ENCODE measurements around the gene PALLD.

The PALLD gene

DNA sequence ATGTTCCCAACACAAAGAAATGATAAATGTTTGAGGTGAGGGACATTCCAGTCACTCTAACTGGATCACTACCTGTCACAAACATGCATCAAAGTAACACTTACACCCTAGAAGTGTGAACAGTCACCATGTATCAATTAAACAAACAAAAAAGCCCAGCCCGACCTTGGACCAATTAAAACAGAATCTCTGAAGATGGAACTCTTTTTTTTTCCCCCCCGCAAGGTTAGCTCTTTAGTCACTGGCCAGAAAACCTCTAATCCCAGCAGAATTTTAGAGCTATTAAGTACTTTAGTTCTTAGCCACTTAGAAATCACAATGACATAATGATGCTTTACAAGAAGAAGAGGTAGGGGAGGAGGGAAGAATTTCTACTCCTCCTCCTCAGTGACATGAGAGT, 154.5 kb downstream of the PALLD start:
- no peak for DNase-seq

DNA sequence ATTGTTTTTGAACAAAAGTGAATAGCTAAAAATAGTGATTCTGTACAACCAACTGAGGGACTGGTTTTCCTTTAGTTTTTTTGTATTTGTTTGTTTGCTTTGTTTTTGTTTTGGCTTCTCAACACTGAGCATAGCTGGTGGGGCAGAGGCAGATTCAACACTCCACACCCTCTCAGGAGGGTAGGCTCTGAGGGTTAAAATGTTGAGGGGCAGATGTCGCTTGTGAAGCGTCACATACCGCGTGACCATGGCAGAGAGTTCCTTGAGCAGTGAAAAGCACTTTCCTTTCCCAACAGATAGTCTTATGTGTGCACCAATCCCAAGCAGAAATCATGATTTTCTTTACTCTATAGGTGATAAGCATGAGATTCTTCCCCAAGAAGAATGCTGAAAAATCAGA, 155.0 kb downstream of the PALLD start:
- DNase-seq: no peak

- DNase-seq: no peak
These were observed 155.9 kb downstream of the PALLD start for GRCh38 chr4:168652755-168653154.

DNA sequence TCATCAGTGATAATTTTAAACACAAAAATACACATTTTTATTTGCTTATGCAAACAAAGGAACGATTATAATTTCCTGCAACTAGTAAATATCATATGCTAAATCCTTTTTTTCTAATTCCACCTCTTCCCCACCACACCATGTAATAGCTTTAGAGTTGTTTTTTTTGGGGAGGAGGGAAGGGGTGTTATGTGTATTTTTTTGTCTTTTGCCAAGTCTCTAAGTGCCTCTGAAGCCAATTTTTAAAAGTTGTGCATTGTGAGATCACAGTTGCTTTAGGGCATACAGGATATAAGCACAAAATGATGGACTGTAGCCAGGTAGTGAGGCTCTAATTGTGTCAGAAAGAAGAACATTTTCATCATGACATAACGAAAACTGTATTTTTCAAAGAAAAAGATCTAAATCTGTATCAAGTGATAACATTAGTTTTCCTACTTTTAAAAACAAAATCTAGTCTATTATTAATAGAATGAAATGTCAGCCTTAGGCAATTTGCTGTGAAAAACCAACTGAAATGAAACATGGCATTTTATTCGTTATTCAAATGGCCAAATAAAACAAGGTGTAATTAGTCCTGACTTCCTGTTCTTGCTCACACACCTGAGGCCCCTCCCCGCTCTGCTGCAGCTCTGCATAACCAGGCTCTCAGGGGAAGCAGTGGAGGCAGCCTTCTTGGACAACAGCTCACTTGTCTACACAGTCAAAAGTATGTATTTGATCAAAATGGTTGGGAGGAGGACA, 157.4 kb downstream of the PALLD start:
- DNase-seq: no peak

GRCh38 chr4:168654848-168655174, 158.0 kb downstream of the PALLD start:
- DNase-seq: no peak

GRCh38 chr4:168655182-168655581, 158.3 kb downstream of the PALLD start:
- no peak for DNase-seq

GRCh38 chr4:168656055-168656660, 159.3 kb downstream of the PALLD start:
- DNase-seq: no peak

DNA sequence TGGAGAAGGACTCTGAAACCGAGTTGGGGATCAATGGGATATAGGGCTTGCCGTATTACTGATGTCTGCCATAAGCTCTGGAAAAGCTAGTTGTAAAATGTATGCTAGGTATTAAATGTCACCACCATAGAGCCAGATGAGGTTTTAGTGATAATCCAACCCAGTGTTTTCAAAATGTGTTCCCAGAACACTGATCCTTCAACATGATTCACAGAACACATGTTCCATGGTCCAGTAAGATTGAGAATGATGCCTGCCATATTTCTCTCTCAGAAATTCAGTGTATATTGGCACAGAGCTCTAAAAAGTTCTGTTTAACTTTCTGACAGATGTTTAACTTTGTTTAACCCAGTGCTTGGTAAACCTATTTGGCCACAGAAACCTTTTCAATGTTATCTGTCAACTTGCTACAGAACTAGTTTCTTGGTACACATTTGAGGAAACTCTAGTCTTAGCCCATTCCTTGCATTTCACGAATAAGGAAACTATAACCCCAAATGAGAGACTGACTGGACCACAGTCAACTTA, 160.2 kb downstream of the PALLD start:
- DNase-seq: no peak

DNA sequence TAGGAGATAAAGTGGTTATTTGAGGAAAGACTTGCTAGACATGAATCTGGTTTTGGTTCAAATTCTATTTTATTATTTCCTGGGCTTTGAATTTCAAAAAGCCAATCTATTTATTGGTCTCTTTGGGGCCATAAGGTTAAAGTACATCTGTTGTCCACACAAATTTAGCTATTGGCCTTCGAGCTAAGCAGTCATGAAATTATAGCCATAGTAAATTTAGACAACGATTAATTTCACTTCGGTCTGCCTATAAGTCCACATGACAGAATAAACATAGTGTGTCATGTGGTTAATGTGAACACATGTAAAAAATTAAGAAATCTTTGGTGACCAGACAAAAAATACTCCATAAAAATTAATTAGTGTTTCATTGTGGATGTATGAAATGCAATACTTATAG, 161.9 kb downstream of the PALLD start:
- DNase-seq: no peak

DNA sequence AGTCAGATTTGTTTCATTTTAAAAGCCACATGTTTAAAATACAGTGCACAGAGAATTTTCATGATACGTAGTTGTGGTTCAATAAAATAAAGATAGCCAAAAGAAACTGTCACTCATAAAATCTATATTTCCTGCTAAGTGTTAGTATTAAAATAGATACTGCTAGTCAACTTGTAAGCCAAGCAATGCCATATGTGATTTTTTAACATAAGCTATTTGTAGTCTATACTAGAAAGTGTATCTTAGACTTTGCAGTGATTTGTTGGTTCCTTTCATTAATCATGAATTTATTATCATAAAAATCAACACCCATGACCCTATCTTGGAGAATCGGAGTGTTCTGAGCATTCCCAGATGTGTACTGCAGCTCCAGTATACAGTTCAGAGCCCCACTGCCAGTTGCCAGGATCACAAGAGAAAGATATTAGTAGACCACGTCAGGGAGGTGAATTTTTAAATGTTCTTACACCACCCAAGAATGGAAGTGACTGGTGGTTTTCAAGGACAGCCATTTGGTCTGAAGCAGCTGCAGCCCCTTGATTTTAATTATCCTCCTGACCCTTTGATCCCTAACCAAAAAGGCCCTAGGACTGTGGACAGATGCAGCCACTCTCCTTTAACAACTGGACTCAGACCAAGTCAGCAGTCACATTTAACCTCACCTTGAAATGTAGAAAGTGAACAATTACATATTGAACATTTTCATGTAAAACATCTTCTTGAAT, 163.1 kb downstream of the PALLD start:
- DNase-seq: no peak

DNA sequence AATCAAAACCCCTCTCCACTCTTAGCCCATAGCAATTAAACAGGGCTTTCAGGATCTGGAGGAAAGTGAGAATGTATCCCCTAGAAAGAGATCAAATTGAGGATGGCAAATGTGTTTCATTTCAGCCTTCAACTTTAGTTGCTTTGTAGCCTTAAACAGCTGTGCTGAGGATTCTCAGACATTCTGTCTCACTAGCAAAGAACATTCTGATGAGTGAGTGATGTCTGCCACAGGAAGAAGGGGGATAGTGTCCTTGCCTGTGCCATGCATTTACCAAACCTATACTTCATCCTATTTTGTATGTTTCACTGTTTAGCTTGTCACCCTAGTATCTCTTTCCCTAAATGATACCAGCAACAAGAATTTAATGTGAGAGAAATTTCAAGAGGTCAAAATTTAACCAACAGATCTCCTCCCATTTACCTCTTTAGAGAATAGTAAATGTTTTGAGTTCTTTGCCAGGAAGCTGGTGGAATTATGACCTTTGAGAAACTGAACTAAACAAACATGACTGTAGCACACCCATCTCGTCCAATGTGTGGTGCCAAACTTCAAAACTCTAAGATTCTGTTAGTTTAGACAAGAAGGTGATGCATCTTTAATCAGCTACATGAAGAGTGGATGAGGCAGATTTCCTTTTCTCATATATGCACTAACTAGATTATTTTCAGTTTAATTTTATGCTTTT, 165.6 kb downstream of the PALLD start:
- DNase-seq: no peak

GRCh38 chr4:168664242-168664891, 167.5 kb downstream of the PALLD start:
- DNase-seq: no peak

- DNase-seq: no peak
These were observed 169.7 kb downstream of the PALLD start for GRCh38 chr4:168666531-168666930.

- DNase-seq: no peak
These were observed 170.5 kb downstream of the PALLD start for GRCh38 chr4:168667376-168667775.

DNA sequence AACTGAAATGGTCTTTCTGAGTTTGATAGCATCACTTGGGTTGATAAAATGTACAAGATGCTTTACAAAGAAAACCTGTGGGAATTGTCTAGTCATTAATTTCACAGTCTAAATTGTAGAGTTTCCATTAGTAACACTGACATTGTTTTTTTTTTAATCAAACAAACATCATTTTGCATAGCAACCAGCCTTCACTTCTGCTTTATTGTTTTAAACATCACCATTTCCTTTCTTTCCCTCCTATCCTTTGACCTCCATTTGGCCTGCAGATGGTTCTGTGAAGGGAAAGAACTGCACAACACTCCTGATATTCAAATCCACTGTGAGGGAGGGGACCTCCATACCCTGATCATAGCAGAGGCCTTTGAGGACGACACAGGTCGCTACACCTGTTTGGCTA, 171.1 kb downstream of the PALLD start:
- DNase-seq: no peak

GRCh38 chr4:168673476-168673875, 176.6 kb downstream of the PALLD start:
- no peak for DNase-seq

DNA sequence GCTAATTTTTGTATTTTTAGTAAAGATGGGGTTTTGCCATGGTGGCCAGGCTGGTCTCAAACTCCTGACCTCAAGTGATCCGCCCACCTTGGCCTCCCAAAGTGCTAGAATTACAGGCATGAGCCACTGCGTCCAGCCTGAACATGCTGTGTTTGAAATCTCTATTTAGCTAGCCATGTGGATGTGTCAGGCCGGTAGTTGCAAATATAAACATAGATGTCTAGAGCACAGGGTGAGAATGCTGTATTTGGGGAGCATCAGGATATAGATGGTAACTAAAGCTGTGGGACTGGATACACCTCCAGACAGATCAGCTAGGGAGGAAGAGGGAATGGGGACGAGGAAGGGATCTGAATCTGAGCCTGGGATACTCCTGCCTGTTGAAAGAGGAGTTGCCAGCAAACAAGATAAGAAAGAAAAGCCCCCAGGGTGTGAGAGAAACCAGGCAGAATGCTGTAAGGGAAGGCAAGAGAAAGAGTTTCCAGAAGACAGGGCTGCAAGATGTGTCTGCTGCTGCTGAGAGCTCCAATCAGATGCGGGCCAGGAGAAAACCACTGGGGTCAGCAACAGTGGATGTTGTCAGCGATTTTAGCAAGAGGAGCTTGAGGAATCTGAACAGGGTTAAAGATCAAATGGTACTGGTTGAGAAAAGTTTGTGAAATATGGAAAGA, 177.4 kb downstream of the PALLD start:
- no peak for DNase-seq

DNA sequence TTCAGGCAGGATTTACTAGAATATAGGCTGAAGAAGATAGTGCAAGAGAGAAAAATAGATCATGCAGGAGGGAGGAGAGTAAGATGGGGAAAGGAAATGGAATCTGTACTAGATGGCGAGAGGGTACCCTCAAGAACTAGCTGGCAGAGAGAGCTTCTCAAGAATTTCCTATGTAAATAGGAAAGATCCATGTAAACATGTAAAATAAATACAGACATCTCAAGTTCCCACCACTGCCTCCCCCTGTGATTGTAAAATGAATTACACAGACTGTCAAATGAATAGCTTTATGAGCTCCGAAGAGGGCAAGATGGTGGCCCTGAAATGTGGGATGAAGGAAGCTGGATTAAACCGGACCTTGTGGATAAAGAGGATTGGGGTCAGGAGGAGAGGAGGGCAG, 178.0 kb downstream of the PALLD start:
- no peak for DNase-seq

DNA sequence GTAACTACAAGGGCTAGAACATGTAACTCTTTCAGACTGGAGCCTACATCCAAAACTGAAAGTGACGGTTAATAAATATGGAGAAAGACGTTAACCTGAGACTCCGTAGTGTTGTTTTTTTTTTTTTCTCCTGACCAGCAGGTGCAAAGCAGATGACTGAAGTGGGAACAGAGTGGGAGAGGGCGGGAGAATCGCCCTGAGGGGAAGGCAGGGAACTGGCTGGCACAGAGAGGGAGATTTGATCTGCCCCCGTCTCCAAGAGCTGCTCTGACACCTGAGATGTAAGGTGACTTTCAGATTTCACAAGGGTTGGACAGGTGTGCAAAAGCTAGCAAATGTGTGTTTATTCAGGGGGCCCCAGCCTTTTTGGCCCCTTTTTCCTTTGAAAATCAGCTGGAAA, 180.2 kb downstream of the PALLD start:
- DNase-seq: no peak

DNA sequence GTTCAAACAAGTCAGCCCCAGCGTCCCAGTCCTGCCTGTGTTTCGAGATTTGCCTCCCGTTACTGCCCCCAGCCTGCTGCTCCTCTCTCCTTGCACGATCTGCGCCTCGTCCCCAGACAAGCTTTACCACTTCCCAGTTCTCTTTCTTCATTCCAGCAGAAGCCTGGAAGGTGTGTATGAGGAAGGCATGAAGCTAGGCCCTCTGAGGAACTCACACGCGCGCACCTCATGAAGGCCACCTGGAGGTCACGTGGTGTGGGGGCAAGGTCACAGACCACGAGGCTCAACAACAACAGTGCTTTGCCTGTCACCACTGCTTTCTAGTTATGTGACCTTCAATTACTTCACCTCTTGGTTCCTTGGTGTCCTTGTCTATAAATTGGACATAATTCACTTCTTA, 181.0 kb downstream of the PALLD start:
- no peak for DNase-seq

GRCh38 chr4:168678751-168679366, 182.0 kb downstream of the PALLD start:
- no peak for DNase-seq

GRCh38 chr4:168679397-168679796, 182.5 kb downstream of the PALLD start:
- DNase-seq: no peak
